Measurements from ENCODE around the gene NAT16.

Gene NAT16

GRCh38 chr7:101170617-101171441 lies 9.3 kb downstream of the NAT16 start:
- DNase-seq = no peak

GRCh38 chr7:101169838-101170551 lies 10.1 kb downstream of the NAT16 start:
- DNase-seq = peak; percentile 84 to 87

GRCh38 chr7:101169110-101169837 lies 10.8 kb downstream of the NAT16 start:
- DNase-seq = no peak

- DNase-seq = no peak
Measured at GRCh38 chr7:101168412-101169049, 11.6 kb downstream of the NAT16 start.

DNA sequence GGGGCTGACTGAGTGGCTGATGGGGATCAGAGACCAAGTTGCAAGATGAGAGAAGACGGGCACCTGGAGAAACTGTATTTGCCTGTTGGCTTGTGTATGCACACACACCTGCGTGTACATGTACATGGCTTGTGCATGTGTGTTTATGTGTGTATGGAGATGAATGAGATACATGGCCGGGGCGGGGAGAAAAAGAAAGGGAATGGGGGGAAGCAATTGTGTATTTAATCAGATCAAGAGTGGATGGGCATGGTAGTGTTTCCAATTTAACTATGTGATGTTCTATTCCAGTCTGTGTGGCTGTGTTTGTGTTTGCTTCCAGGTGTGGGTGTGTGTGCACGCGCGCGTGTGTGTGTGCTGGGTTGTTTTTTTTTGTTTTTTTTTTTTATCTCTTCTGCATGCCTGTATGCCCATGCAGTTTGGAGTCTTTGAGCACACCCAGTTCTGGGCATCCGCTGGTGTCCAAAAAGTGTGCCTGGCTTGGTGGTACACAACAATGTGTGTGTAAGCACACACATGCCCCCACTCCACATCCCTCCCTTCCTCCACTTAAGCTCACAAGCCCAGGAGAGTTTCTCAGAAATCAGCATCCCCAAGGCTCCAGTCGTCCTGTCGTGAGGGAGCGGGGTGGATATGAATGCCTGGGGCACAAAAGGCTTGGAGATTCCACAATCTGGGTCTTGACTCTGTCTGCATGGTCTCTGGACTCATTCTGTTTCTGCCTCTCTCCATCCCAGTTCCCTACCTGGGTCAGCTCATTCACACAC lies 12.3 kb downstream of the NAT16 start:
- DNase-seq = no peak

DNA sequence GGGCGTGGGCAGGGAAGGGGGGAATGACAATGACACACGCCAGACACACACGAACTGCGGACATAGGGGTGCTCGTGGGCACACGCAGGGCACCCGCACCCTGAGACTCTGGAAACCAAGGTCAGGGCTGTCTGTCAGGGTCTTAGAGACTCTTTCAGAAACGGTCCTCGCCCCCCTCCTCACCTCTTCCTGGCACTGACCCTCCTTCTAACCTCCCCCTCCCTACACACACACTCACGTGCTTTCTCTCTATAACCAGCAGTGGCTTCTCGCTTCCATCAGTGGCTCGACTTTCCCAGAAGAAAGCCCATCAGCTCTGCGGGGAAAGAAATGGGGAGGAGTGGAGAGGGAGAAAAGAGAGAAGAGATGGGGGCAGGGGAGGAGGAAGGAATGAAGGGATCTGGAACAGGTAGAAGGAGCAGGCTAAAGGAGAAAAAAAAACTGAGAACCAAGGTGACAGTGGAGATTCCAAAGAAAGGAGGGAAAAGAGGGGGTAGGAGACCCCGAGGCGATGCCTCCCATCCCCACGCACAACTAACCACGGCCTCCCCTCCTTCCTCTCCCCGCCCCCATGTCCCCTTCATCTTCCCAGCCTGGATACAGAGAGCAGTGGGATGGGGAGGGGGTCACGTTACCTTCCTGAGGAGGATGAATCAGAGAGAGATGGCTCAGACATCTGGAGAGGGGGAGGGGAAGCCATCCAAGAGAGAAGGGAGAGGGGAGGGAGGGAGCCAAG lies 13.0 kb downstream of the NAT16 start:
- no peak for DNase-seq

- DNase-seq = no peak
Measured at GRCh38 chr7:101166648-101166908, 13.5 kb downstream of the NAT16 start.

DNA sequence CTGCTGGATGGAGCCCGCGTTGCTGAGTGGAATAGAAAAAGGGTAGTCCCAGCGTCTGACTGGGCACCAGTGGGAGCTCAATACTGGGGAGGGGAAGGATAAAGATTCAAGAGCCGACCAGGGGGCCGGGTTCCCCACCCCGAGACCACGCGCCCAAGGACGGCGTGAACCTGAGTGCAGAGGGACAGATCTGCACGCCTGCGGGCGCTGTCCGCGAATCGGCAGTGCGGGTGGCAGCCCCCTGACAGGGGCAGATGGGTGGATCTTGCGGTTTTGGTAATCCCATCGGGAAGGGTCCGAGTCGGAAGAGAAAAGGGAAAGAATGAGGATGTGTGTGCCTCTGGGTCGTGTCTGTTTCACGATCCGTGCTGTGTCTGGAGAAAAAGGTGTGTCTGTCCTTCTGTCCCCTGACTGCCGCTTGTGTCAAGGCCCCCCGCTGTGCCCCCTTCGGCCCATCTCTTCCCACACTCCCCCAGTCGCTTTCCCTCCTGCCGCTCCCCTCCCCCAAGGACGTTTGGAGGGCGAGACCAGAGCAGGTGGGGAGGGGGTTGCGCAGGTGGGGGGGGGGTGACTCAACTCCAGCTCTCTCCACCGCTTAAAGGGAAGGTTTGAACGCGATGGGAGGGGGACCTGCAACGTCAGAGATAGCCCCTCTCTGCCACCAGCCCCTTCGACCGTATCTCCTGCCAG lies 14.0 kb downstream of the NAT16 start:
- DNase-seq = no peak

- peak; percentile 94 for DNase-seq
Measured at GRCh38 chr7:101165075-101165957, 14.8 kb downstream of the NAT16 start, which contains the start of gene VGF. VGF (minus strand) TSS chr7:101165569; CDS start chr7:101164843, 726 bp downstream.

DNA sequence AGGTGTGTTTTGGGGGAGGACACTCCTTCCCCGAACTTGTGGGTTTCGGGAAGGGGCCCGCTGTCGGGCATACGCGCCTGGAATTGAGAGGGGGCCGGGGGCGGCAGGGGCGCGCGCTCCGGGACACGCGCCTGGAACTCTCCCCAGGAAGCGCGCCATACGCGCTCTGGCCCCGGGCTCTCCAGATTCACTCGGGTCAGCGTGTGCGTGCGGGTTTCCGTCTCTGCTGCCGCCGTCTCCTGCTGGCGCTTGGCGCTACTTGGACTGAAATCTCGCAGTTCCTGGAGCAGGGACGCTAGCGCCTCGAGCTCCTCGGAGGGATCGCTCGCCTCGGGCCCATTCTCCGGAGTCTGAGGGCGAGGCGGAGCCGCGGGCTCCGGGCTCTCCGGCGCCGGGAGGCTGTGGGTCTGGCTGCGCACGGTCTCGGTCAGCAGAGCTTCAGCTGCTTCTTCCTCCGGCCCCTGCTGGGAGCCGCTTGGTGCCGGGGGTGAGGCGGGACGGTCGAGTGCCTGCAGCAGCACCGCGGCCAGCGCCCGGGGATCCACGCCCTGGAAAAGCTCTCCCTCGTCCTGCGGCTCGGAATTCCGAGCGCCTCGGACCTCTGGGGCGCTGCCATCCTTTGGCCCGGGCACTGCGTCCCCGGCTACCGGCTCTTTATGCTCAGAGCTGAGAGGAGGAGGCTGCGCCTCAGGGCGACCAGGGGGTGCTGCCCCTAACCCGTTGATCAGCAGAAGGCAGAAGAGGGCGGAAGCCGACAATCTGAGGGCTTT lies 15.8 kb downstream of the NAT16 start:
- DNase-seq = no peak

DNA sequence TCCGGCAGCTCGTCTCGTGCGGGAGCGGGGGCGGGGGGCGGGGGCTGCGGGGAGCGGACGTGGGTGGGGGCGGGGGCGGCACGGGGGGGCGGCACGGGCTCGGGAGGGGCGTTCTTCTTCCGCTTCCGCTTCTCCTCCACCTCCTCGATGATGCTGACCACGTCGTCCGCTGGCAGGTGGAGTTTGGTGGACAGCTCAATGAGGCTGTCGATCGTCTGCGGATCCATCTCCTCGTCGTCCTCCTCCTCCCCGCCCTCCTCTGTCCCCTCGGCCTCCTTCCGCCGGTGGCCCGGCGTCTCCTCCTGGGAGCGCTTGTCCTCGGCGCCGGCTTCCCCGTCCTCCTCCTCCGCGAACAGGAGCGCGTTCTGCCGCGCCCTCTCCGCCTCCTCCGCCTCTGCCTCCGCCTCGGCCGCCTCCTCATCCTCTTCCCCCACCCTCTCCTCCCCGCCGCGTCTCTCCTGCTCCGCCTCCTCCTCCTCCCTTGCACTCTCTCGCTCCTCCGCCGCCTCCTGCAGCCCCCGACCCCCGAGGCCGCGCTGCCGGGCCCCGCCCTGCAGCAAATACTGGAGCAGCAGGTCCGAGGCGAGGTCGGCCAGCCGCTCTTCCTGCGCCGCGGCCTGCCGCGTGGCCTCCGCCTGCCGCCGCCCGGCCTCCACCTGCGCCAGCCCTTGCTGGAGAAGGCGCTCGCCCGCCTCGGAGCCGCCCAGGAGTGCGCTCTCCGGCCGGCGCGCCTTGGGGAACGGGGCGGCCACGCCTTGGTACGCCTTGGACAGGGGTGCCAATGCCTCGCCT lies 16.6 kb downstream of the NAT16 start:
- no peak for DNase-seq

- DNase-seq = no peak
Measured at GRCh38 chr7:101162551-101163278, 17.4 kb downstream of the NAT16 start.

DNA sequence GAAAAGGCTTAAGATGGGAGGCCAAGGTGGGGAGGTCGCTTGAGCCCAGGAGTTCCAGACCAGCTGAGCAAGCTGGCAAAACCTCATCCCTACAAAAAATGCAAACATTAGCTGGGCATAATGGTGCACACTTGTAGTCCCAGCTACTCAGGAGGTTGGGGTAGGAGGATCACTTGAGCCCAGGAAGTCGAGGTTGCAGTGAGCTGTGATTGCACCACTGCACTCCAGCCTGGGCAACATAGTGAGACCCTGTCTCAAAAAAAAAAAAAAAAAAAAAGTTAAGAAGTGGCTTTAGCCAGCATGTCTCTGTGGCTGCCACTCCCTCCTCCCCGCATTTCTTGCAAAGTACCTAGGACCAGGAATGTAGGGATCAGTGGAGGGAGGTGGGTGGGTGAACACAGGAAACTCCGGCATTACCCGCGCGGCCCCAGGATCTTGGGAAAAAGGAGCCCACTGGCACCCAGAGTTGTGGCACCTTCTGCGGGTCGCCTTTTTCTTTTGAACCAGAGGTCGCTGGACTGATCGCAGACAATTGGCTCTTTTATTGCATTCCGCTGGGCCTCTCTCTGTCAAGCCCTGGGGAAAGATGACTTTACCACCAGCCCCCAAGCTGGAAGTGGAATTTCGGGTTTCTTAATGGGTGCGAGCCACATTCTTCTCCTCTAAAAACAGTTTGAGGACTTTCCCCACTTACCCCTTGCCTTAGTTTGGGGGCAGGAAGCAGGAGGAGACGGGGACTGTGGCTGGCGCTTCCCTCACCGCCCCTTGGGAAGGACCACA lies 18.2 kb downstream of the NAT16 start:
- no peak for DNase-seq

GRCh38 chr7:101160910-101161309 lies 19.2 kb downstream of the NAT16 start:
- DNase-seq = no peak

DNA sequence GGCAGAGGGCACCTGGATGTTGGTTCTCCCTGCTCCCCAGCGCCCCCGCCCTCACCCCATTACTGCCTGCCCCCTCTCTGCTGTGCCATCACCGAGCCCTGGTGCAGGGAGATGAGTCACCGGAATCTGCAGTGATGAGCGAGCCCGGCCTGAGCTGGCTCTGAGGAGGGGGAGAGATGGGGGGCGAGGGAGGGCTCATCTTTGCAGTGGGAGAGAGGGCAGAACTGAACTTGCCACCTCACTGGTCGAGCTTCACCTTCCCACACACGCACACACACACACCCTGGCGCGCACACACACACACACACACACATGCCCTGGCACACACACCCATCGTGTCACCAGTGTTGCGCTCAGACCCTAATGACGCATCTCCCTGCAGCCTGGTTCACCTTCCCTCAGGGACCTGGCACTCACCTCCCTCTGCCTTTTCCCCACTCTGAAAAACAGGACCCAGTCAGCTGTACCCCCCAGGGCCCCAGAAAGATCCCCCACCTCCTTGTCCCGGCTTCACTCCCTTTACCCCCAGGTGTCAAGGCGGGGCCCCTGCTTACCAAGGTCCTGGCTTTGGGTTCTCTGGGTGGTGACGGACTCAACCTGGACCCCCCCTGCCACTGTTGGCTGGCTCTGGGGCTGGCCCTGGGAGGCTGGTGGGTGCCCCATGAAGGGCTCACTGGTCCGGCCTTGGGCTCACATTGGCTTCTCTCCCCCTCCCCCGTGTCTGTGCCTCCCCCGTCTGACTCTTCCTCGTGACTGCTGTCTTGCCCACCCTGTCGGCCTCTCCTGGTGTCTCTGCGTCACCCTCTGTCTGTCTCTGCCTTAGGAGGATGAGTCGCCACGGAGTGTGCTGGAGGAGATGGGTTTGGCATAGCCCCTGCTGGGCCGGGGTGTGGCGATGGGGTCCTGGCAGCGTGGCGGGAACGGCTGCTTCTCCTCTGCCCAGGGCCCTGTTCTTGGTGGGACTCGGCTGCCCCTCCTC lies 20.1 kb downstream of the NAT16 start:
- DNase-seq = no peak

Data from activated CD4-positive, alpha-beta T cell treated with anti-CD3 and anti-CD28 coated beads, Interleukin-2, amount 50 U/mL, for 48 hours (primary cell).